ENCODE measurements around the gene ACADS.

The ACADS gene

DNA sequence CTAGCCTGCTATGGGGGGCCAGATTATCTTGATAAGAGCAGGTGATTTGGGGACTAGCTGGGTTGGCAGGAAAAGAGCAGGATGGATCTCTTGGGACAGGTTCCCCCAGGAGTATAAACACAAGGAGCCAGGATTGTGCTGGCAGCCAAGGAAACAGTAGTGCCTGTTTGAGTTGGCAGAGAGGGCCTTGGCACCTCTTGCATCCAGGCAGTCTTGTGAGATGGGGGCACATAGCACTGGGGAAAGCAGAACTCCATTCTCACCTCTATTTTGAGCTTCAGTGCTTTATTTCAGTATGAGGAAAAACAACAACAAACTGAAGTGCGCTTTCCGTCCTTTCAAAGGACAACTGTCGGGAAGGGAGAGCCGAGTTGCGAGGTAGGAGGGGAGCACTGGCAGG is 24.7 kb upstream of the ACADS start:
- no peak for DNase-seq

DNA sequence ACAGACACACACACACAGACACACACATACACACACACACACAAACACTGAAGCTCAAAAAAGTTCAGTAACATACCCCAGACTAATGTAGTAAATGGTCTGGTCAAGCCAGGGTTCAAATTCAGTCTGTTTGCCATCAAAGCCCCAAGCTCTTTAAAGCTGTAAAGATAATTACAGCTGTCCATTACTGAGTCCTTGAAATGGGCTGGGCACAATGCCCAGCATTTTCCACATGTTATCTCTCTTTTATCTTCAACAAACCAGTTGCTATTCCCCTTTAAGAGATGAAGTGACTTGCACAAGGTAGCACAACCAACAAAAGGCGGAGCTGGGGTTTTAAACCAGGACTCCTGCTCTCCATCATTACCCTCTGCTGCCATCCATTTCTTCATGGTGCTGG is 23.0 kb upstream of the ACADS start:
- no peak for DNase-seq

DNA sequence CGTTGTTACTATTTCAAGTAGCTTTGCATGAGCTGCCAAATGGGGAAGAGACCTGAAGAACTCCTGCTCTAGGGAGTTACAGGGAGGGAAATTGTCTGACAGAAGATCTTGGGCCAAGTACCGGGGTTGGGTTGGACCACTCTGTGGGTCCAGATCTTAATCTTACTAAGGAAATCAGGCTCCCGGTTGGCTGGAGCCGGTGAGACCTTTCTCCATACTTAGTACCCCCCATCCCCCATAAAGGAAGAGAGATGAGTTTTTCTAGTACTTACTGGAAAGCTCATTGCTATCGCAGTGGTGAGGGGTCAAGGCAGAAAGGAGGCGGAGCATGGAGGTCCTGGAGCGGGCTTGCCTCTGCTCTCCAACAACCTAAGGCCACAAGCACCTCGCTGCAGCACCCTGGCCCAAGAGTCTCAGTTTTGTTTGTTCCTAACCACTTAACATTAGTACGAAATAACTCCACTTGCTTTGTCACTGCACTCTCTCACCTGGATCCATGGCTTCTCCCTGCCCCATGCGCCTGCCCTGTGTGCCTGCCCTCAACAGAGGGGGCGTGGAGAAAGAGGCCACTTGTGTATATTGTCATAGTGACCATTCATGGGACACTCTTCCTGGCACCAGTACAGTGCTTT is 22.2 kb upstream of the ACADS start:
- DNase-seq = no peak

DNA sequence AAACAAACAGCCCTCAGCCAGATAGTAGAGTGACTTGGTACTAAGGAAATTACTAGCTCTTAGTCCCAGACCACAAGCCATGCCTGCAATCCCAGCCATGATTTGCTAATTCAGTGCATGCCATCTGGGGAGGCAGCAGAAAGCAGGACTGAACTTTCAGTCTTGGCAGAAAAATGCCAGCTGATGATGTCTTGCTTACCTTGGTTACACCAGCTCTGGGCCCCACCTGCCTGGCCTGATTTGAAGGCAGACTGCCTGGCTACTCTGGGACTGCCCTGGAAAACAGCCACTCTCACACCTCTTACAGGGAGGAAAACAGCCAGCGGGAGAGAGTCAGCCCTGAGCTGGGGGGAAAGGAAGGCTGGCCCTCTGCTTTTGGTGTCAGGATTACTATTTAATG is 20.0 kb upstream of the ACADS start:
- no peak for DNase-seq

DNA sequence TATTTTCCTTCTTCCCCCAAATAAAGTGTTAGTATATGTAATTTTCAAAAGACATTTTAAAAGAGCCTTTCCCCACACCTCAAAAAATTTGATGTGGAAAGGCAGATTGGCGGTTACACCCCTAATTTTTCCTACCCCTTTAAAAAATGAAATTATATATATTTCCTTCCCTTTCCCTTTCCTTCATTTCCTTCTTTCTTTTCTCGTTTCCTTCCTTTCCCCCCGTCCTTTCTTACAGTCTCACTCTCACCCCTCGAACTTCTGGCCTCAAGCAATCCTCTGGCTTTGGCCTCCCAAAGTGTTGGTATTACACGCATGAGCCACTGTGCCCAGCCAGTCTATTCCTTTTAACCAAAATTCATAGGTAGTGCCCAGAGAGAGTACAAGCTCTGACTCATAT is 19.6 kb upstream of the ACADS start:
- no peak for DNase-seq

DNA sequence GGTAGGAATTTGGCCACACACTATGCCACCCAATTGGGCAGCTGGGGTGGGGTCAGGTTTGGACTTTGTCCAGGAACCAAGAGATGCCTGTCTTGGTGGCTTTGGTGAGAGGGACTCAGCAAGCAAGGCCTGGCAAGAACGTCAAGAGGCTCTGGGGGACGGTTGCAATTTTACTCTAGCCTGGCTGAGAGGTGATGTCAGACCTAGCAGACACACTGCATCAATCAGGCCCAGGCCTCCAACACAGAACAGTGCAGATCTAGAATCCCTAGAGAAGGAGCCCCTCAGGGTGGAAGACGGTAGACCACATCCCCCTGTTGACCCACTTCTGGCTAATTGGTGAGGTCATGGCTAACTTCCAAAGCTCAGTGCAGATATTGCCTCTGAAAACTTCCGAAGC is 17.0 kb upstream of the ACADS start:
- peak in 1 of 5 experiments; percentile 24 for DNase-seq

DNA sequence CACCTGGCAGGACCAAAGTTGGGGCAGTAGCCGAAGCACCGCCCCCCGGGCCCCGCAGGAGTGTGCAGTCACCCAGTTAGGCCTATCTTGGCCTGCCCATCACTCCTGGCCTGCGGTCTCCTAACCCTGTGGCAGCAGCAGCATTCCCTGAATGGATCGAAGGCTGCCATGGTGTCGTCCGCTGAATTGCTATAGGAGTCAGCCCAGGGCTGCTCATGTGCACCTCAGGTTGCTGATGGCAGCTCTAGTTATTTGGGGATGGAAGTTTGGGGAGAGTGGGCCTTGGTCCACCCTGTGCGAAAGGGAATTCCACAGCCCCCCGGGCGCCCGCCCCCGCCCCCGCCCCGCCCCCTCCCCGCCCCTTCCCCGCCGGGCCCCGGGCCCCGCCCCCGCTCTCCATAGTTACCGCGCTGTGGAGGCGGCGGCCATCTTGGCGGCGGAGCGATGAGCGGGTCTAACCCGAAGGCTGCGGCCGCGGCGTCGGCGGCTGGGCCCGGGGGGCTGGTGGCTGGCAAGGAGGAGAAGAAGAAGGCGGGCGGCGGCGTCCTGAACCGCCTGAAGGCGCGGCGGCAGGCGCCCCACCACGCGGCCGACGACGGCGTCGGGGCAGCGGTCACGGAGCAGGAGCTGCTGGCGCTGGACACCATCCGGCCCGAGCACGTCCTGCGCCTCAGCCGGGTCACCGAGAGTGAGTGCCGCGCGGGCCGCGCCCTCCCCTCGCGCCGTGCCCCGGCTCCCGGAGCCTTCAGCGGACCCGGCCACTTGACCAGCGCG is 15.4 kb upstream of the ACADS start, which contains the start of gene UNC119B:
Gene UNC119B, plus strand, starts transcription at position 428 of the 774 bp plus-strand sequence. Its CDS starts 17 bp downstream, at position 445.
- DNase-seq = peak; percentile 61 to 77 (median 62)

DNA sequence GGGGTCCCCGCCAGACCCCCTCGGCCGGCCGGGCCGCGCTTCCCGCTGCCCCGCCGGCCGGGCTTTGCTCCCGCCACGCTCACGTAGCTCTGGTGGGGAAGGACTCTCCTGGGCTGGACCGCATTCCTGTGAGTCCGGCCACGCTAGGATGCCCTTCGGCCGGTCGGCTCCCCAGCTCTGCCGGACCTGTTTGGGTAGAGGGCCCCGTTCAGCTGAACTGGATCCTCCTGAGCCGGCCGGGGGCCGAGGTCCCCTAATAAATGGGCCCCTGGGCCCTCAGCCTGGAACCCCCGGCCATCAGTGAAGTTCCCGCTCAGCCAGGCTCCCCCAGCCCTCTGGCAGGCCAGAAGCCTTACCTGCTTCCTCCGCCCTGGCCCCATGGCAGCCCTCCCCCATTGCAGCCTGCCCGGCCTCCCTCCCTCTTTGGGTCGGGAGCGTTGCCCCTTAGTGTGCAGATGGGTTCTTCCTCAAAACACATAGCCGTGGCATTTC is 14.8 kb upstream of the ACADS start:
- peak in 1 of 5 experiments; percentile 16 for DNase-seq

DNA sequence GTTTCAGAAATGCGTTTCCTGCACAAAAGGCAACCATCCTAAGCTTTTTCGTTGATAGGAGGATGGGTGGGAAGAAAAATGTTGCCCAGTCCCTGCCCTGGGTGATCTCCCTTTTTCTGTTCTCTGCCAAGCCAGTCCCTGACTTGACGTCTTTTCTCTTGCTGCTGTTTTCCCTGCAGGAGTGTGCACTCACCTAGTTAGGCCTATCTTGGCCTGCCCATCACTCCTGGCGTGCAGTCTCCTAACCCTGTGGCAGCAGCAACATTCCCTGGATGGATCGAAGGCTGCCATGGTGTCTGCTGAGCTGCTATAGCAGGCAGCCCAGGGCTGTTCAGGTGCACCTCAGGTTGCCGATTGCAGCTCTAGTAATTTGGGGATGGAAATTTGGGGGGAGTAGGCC is 14.2 kb upstream of the ACADS start:
- no peak for DNase-seq

DNA sequence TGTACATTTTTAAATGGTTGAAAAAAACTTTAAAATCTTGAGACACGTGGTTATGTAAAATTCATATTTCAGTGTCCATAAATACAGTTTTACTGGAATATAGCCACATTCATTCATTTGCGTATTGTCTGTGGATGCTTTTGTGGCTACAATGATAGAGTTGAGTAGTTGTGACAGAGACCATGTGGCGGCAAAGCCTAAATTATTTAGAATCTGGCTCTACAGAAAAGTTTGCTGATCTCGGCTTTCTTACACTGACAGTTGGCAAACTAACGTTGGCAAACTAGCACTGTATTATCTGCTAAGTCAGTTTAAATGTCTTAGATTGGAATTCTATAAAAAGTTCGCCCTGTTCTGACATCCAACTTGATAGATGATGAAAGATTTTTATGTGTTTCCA is 13.0 kb upstream of the ACADS start:
- no peak for DNase-seq

DNA sequence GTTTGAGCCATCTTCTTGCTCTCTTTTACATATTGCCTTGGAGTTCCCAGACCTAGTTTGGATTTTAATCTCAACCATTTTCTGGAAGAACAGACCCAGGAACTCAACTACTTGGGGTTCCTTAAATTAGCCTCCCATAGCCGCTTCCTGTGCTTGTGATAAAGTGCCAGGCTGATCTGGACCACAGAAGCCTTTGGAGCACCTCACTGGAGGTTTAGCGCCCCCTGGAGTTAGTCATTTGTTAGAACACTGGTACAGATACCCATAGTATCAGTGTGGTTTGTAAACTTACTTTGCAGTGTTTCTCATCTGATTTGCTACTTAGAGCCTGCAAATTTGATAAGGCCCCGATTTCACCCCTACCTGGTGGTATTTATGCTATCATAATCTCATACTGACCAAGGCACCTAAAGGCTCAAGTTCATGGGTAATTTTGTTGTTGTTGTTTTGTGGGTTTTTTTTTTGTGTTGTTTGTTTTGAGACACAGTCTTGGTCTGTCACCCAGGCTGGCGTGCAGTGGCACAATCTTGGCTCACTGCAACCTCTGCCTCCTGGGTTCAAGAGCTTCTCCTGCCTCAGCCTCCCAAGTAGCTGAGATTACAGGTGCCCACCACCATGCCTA is 11.7 kb upstream of the ACADS start:
- peak in 4 of 5 experiments; percentile 39 to 85 (median 62) for DNase-seq

DNA sequence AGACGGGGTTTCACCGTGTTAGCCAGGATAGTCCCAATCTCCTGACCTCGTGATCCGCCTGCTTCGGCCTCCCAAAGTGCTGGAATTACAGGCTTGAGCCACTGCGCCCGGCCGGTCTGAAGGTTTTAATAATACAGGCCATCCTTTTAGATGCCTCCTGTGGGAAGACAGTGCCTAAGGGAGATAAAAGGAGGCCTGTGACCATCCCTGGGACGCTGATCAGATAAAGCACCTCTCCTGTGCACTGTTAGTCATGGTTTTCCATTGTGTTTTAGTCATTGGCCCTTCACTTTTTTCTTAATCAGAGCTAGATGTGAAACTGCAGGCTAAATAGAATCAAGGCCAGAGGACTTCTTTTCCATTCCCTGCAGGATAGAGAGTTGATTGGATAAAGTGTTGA is 7.6 kb upstream of the ACADS start:
- DNase-seq = no peak

DNA sequence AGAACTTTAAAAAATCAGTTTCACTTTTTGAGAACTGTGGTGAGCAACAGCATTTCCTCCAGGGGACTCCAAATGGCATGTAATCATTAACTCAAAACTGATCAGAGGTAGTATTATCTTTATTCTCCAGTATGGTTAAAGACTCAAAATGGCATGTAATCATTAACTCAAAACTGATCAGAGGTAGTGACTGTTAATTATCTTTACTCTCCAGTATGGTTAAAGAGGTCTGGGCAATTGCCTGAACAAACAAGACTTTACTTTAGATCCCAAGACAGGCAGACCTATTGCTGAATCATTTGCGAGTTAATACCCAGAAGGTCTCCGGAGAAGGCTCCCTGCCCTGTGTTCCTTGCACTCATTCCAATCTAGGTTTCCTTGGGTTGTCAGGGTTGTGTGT is 6.6 kb upstream of the ACADS start:
- DNase-seq = no peak

DNA sequence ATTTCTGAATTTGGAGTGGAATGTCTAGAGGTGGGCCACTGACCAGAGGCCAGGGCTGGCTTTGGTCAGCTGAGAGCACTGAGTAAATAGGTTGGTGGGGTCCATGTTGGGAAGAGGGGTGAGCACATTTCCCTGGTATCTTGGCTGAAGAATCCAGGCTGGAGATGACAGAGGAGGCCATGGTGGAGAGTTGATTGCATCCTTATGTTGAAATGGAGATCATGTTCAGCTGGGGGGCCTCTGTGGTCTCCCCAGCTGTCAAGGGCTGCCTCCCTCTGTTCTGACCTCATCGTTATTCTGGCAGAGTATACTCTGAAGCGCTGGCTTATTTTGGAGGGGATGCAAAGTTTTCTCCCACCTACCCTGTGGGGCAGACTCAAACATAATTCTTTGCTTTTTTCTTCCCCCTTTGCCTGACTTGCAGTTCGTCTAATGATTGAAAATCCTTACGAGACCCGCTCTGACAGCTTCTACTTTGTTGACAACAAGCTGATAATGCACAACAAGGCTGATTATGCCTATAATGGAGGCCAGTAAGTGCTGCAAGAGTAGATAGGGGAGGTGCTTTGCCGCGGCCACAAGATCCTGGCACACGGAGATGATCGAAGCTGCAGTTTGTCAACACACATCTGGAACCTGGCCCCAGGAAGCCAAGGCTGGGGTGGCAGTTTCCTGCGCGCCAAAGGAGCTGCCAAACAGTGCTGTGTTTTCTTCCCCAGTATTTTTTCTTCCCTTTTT is 6.0 kb upstream of the ACADS start:
- DNase-seq = no peak

DNA sequence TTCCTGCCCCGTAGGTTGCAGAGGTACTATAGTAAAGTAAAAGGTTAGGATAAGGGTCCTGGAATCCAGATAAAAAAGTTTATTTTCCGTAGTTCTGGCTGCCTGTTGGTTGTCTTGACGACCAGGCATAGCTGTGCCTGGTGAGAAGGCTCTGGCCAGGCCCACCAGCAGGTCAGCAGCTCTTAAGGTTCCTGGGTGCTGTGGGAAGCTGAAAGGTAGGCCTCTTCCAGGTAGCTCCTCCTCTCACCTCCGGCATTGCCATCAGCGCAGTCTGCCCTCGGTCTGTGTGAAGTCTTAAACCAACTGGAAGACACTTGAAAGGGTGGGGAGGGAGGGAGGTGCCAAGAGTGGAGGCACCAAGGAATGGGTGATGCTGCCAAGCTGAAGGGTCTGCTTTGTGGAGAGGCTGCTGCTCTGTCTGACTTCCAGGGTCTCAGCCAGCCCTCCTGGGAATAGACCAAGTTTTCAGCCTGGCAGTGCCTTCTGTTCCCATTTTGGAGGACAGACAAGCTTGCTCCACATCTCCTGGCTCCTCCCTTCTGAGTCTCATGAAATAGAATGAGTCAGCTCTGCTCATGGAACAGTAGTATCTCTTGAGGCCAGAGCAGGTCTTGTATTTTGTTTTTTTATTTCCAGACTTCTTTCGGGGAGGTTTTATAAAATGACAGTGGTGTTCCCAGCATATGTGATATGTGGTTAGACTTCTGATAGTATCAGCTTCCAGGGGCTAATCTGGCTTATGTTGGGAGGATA is 5.2 kb upstream of the ACADS start:
- DNase-seq = no peak

DNA sequence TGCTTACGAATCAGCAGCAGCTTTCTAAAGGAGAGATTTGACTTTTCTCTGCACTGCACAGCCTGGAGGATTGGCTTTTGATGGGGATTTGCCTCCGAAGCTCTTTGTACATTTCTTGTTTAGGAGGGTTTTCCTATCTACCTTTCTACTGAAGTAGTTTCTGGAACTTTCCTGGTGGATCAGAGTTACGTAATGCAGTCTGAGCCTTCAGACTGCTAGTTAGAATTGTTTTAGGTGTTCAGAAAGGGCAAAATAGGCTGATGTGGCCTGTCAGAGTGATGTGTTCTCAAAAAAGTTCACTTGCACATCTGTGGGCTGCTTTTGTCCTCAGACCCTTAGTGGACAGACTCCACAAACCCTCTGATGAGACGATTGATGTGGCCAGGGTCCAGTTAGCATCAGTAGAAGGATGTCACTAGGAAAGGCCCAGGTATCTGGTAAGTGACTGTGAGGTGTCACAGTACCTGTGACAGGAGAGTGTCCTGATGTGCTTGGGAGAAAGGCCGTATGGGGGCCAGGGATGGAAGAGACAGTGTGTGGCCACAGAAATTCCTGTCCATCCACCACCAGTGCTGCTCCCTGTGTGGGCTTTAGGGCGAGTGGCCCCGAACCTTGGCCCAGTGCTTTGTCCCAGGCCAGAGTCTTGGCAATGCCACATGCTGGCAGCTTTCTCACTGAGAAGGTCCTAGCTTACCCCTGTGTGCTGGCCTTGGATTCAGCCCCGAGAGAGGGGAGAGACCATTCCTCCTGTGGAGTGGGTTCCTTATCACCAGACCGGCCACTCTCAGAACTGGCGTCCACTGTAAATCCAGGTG is 4.4 kb upstream of the ACADS start:
- DNase-seq = no peak

DNA sequence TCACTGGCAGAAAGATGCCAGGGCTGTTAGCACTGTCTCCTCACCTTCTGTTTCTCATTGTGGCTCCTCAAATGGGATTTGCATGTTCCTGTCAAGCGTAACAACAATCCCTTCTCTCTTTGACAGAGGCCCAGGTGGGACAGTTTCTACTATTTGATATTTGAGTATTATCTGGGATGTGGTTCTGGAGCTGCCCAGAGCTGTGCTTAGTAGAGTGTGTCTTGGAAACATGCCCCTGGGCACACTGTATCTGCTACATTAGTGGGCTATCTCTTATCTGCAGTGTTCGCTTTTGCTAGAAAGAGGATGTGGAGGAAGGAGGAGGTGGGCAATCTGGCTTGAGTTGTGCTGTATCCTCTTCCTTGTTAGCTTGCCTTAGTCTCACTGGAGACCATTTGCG is 3.8 kb upstream of the ACADS start:
- no peak for DNase-seq

DNA sequence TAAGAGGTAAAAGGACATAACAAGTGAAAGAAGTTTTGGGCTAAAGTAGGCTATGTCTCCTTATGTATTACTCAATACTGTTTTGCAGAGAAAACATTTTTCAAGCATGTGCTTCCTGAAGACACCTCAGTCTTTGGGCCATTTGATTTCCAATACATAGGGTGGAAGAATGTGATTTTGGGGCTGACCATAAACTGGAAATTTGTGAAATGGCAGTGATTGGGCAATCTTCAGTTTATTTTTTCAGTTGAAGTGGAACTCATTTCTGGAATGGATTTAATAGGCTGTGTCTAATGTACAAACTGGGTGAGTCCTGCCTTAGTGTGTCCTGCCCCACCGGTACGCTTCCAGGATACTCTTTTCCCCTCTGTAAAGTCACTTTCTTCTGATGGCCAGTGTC is 2.8 kb upstream of the ACADS start:
- DNase-seq = no peak

DNA sequence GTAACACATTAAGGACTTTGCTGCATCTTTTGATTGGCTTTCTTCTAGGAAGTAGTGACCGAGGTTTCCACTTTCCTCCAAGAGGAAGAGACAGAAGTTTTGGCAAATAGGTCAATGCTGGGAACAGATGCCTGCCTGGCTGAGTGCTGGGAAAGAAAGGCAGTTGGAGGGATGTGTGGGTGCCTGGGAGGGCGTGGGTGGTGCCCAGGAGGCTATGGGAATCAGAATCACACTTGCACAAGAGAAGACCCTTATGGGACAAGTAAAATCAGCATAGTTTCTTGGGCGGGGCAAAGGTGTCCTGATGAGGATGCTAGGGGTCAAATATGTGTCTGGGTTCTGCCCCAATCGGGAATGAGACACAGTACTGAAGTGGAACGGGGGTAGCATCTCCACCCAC is 906 bp upstream of the ACADS start:
- no peak for DNase-seq

DNA sequence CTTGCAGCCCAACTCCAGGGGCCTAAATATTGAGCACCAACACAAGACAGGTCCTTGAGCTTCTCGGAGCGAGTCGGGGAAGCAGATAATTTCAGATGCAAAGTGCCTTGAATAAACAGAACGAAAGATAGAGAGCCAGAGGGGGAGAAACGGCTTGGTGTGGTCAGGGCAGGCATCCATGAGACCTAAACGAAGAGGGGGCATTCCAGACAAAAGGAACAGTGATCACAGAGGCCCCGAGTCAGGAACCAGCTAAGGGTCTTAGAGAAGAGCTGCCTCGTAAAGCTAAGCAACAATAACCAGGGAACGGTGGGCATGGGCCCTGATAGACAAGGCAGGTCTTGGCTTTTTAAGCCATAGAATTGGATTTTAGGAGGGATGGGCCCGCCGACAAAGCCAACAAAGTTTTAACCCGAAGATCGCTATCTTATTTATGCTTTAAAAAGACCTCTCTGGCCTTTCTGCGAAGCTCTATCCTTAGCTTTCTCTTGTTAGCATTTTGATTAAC is 421 bp upstream of the ACADS start:
- DNase-seq = no peak

DNA sequence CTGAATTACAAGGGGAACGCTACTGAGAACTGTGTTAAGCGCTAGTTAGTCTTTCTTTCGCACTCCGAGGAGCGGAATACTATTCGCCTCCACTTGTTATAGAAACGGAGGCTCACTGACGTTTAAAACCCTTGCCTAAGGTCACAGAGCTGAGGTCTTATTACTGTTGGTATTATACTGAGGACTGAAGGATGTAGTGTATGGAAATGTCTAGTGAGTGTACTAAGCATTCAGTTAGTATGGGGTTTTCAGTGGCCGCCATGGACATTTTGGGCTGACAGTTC is 826 bp downstream of the ACADS start:
- no peak for DNase-seq

DNA sequence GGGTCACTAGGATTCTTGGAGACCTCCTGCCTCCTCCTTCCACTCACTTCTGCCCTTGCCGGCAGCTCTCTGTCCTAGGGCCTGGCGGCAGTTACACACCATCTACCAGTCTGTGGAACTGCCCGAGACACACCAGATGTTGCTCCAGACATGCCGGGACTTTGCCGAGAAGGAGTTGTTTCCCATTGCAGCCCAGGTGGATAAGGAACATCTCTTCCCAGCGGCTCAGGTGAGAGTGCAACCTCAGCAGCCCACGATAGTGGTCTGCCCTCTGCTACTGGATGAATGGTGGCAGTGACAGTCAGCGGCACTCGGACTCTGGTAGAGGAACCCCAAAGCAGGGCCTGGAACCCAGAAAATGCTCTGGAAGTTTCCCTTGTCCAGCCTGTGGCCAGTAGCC is 1.3 kb downstream of the ACADS start:
- no peak for DNase-seq

All from T-helper 2 cell (primary cell).